HepG2 (cell line): Measurements from ENCODE around the gene GIN1. TPM values are rescaled to one million over a fixed set of nuclear protein-coding genes. Genes with fewer than 3 reads are reported as not detected.

Experiments used
- ESRRA ChIP-seq: sonication (generic); formaldehyde crosslinking; IDR thresholded peaks from 2 replicates; pipeline ENCODE4 v1.5.1; 2020; ENCODE audit warnings: mild to moderate bottlenecking, low read depth, missing genetic modification reagents
- FIP1L1 ChIP-seq: fragments of 200-400 bp; formaldehyde crosslinking; IDR thresholded peaks from 2 replicates; pipeline ENCODE4 v1.6.1; 2018; ENCODE audit warnings: low read depth, mild to moderate bottlenecking, low read length, moderate library complexity, borderline replicate concordance; ENCODE audit not compliant: insufficient read depth
- HOXD1 ChIP-seq: sonication (generic); formaldehyde crosslinking; IDR thresholded peaks from 2 replicates; pipeline ENCODE4 v1.5.0; 2020; ENCODE audit warnings: missing genetic modification reagents
- KDM4B ChIP-seq: sonication (generic); formaldehyde crosslinking; IDR thresholded peaks from 2 replicates; pipeline ENCODE4 v1.4.0; 2020; ENCODE audit warnings: missing genetic modification reagents
- KLF12 ChIP-seq: sonication (generic); formaldehyde crosslinking; IDR thresholded peaks from 2 replicates; pipeline ENCODE4 v1.4.0; 2020; ENCODE audit warnings: missing genetic modification reagents, borderline replicate concordance
- KLF6 ChIP-seq: IDR thresholded peaks from 2 replicates; pipeline ENCODE4 v1.8.0; 2016; ENCODE audit warnings: missing biosample characterization, missing genetic modification reagents
- PHF20 ChIP-seq: sonication (generic); formaldehyde crosslinking; IDR thresholded peaks from 2 replicates; pipeline ENCODE4 v1.5.0; 2020; ENCODE audit warnings: mild to moderate bottlenecking, missing genetic modification reagents
- PTBP1 ChIP-seq: fragments of 200-400 bp; formaldehyde crosslinking; IDR thresholded peaks from 2 replicates; pipeline ENCODE4 v1.6.1; 2018; ENCODE audit warnings: low read length, low read depth; ENCODE audit not compliant: poor library complexity, severe bottlenecking
- RFXAP ChIP-seq: sonication (generic); formaldehyde crosslinking; IDR thresholded peaks from 2 replicates; pipeline ENCODE4 v1.4.0; 2020; ENCODE audit warnings: missing genetic modification reagents, borderline replicate concordance
- SP140L ChIP-seq: sonication (generic); formaldehyde crosslinking; IDR thresholded peaks from 2 replicates; pipeline ENCODE4 v1.4.0; 2020; ENCODE audit warnings: missing genetic modification reagents, borderline replicate concordance
- SYNCRIP ChIP-seq: fragments of 200-400 bp; formaldehyde crosslinking; IDR thresholded peaks from 2 replicates; pipeline ENCODE4 v1.6.1; 2018; ENCODE audit warnings: mild to moderate bottlenecking, low read depth, low read length; ENCODE audit not compliant: insufficient read depth
- ZNF20 ChIP-seq: sonication (generic); formaldehyde crosslinking; IDR thresholded peaks from 2 replicates; pipeline ENCODE4 v1.4.0; 2020; ENCODE audit warnings: mild to moderate bottlenecking, moderate library complexity, missing genetic modification reagents
- ZNF350 ChIP-seq: sonication (generic); formaldehyde crosslinking; IDR thresholded peaks from 2 replicates; pipeline ENCODE4 v1.4.0; 2020; ENCODE audit warnings: mild to moderate bottlenecking, low read depth, missing genetic modification reagents, borderline replicate concordance
- polyA plus RNA-seq, 8 experiments: library from polyadenylated mRNA; depleted of rRNA in 3 of 8; stranded (reverse) in 7 of 8; unstranded in 1 of 8; fragments of >200 nt; fragmentation: Illumina TruSeq in 4 of 8; extraction: Trizol in 4 of 8; gene quantifications; 2 replicates each; pipeline versions ENCODE4 v1.2.1 to v1.2.3, GENCODE V29; 2011 to 2016; ENCODE audit warnings: low read depth in 4 of 8, missing spikeins in 1 of 8, mixed read lengths in 1 of 8; ENCODE audit not compliant: insufficient read depth in 1 of 8
- total RNA-seq, 5 experiments: library from RNA; depleted of rRNA; stranded (reverse); fragments of >200 nt; fragmentation: Illumina TruSeq; extraction: Trizol; gene quantifications; 2 replicates each; pipeline ENCODE4 v1.2.3, GENCODE V29; 2016; ENCODE audit warnings: low read depth in 1 of 5
- TF ChIP-seq, protein P1 (sequence below): sonication (generic); formaldehyde crosslinking; IDR thresholded peaks from 2 replicates; pipeline ENCODE4 v1.5.1; 2020; ENCODE audit warnings: mild to moderate bottlenecking, missing genetic modification reagents, borderline replicate concordance
- TF ChIP-seq, protein P2 (sequence below): sonication (generic); formaldehyde crosslinking; conservative IDR thresholded peaks from 2 replicates; pipeline ENCODE4 v1.8.0; 2022; ENCODE audit warnings: low read depth, missing genetic modification reagents
- TF ChIP-seq, protein P3 (sequence below): sonication (generic); formaldehyde crosslinking; IDR thresholded peaks from 2 replicates; pipeline ENCODE4 v1.8.0; 2023; ENCODE audit warnings: mild to moderate bottlenecking, missing genetic modification reagents
- TF ChIP-seq, protein P4 (sequence below): sonication (generic); formaldehyde crosslinking; IDR thresholded peaks from 2 replicates; pipeline ENCODE4 v1.5.0; 2020; ENCODE audit warnings: missing genetic modification reagents
- TF ChIP-seq, protein P5 (sequence below): sonication (generic); formaldehyde crosslinking; IDR thresholded peaks from 2 replicates; pipeline ENCODE4 v1.4.0; 2020; ENCODE audit warnings: missing genetic modification reagents
- TF ChIP-seq, protein P6 (sequence below): sonication (generic); formaldehyde crosslinking; IDR thresholded peaks from 2 replicates; pipeline ENCODE4 v1.8.0; 2022; ENCODE audit warnings: mild to moderate bottlenecking, missing genetic modification reagents

The GIN1 gene
- total and polyA plus RNA-seq, 2 of the 13 experiments (the other 11 are each of a cell fraction or from before 2014, with no cell fraction given): 1.7 to 7.7 TPM

DNA sequence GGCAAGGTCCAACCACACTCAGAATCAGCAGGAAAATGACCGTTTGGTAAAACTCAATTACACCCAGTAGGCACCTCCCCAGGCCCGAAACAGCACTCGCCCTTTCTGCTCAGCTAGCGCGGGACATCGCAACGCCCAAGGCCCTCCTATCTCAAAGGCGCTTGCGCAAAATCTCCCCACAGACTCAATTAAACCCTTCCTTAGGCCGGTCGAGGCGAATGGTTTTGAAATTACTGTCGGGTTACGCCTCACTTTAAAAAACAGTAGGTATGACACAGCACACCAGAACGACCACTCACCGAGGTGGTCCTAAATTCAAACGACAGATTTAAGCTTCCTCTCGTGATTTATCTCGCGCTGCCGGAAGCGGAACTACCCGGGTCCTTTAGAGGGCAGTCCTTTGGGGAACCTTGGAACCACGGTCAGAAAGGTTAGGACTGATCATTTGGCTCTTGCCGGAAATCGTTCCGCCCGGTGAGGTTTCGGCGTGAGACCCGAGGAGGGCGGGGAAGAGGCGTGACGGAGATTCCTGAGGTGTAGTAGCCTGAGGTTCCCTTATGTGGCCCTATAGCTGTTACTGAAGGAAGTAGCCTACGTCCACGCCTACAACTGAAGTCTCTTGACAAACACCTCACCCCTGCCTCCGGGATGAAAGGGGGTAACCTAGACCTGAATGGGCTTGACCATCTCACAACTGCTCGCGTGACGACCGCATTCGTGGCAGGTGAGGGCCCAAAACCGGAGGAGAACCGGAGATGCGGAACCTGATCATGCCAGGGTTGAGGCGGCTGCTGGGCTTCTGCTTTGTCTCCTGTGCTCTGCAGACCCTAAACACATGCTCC lies at the start of gene GIN1, which contains the start of gene PPIP5K2 (continued):
- TF ChIP-seq ZNF350 (CRISPR knock-in tag) (peak; percentile 96), SP140L (CRISPR knock-in tag) (no peak), ZNF20 (CRISPR knock-in tag) (no peak), RFXAP (peak; percentile 88), KDM4B (CRISPR knock-in tag) (peak; percentile 8; the same call in 1 of the 2 replicates), PTBP1 (no peak), SYNCRIP (no peak), PHF20 (CRISPR knock-in tag) (peak; percentile 96), HOXD1 (CRISPR knock-in tag) (0 out of 2 replicates have a peak, but pooled peaks have one; percentile 62), FIP1L1 (no peak), KLF6 (CRISPR knock-in tag) (peak; percentile 32; the same call in 1 of the 2 replicates), KLF12 (peak; percentile 81), ESRRA (peak; percentile 77; the same call in 1 of the 2 replicates)
- TF ChIP-seq, protein P1, sequence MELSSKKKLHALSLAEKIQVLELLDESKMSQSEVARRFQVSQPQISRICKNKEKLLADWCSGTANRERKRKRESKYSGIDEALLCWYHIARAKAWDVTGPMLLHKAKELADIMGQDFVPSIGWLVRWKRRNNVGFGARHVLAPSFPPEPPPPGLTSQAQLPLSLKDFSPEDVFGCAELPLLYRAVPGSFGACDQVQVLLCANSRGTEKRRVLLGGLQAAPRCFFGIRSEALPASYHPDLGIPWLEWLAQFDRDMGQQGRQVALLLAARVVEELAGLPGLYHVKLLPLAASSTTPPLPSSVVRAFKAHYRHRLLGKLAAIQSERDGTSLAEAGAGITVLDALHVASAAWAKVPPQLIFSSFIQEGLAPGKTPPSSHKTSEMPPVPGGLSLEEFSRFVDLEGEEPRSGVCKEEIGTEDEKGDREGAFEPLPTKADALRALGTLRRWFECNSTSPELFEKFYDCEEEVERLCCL (CRISPR knock-in tag): no peak; the same call in 1 of the 2 replicates
- TF ChIP-seq, protein P2, sequence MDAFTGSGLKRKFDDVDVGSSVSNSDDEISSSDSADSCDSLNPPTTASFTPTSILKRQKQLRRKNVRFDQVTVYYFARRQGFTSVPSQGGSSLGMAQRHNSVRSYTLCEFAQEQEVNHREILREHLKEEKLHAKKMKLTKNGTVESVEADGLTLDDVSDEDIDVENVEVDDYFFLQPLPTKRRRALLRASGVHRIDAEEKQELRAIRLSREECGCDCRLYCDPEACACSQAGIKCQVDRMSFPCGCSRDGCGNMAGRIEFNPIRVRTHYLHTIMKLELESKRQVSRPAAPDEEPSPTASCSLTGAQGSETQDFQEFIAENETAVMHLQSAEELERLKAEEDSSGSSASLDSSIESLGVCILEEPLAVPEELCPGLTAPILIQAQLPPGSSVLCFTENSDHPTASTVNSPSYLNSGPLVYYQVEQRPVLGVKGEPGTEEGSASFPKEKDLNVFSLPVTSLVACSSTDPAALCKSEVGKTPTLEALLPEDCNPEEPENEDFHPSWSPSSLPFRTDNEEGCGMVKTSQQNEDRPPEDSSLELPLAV: no peak
- TF ChIP-seq, protein P3, sequence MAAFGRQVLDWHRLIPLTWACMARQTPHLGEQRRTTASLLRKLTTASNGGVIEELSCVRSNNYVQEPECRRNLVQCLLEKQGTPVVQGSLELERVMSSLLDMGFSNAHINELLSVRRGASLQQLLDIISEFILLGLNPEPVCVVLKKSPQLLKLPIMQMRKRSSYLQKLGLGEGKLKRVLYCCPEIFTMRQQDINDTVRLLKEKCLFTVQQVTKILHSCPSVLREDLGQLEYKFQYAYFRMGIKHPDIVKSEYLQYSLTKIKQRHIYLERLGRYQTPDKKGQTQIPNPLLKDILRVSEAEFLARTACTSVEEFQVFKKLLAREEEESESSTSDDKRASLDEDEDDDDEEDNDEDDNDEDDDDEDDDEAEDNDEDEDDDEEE (CRISPR knock-in tag): no peak; the same call in 1 of the 2 replicates
- TF ChIP-seq, protein P4, sequence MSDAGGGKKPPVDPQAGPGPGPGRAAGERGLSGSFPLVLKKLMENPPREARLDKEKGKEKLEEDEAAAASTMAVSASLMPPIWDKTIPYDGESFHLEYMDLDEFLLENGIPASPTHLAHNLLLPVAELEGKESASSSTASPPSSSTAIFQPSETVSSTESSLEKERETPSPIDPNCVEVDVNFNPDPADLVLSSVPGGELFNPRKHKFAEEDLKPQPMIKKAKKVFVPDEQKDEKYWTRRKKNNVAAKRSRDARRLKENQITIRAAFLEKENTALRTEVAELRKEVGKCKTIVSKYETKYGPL (CRISPR knock-in tag): peak; percentile 29; the same call in 1 of the 2 replicates
- TF ChIP-seq, protein P5, sequence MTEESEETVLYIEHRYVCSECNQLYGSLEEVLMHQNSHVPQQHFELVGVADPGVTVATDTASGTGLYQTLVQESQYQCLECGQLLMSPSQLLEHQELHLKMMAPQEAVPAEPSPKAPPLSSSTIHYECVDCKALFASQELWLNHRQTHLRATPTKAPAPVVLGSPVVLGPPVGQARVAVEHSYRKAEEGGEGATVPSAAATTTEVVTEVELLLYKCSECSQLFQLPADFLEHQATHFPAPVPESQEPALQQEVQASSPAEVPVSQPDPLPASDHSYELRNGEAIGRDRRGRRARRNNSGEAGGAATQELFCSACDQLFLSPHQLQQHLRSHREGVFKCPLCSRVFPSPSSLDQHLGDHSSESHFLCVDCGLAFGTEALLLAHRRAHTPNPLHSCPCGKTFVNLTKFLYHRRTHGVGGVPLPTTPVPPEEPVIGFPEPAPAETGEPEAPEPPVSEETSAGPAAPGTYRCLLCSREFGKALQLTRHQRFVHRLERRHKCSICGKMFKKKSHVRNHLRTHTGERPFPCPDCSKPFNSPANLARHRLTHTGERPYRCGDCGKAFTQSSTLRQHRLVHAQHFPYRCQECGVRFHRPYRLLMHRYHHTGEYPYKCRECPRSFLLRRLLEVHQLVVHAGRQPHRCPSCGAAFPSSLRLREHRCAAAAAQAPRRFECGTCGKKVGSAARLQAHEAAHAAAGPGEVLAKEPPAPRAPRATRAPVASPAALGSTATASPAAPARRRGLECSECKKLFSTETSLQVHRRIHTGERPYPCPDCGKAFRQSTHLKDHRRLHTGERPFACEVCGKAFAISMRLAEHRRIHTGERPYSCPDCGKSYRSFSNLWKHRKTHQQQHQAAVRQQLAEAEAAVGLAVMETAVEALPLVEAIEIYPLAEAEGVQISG (CRISPR knock-in tag): peak; percentile 96
- TF ChIP-seq, protein P6, sequence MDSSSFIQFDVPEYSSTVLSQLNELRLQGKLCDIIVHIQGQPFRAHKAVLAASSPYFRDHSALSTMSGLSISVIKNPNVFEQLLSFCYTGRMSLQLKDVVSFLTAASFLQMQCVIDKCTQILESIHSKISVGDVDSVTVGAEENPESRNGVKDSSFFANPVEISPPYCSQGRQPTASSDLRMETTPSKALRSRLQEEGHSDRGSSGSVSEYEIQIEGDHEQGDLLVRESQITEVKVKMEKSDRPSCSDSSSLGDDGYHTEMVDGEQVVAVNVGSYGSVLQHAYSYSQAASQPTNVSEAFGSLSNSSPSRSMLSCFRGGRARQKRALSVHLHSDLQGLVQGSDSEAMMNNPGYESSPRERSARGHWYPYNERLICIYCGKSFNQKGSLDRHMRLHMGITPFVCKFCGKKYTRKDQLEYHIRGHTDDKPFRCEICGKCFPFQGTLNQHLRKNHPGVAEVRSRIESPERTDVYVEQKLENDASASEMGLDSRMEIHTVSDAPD: no peak; the same call in 1 of the 2 replicates
